Trophoblast cell (in vitro differentiated cells and primary cell): Measurements from ENCODE around the gene JMJD1C.

ENCODE experiments used
- DNase-seq, 2 donors: peaks; one replicate each; pipeline ENCODE4 v3.0.0-alpha.2; 2016
- H2AFZ ChIP-seq: 2 replicates; pipeline ENCODE4 v1.6.1; 2013; ENCODE audit warnings: low read length, moderate library complexity, mild to moderate bottlenecking; ENCODE audit not compliant: insufficient read depth, poor library complexity
- H2AK5ac ChIP-seq: 2 replicates; pipeline ENCODE4 v1.6.1; 2013; ENCODE audit warnings: mild to moderate bottlenecking, low read length
- H2BK120ac ChIP-seq: 2 replicates; pipeline ENCODE4 v1.6.1; 2013; ENCODE audit warnings: low read length, mild to moderate bottlenecking, moderate library complexity; ENCODE audit not compliant: insufficient read depth, poor library complexity
- H2BK12ac ChIP-seq: 2 replicates; pipeline ENCODE4 v1.6.1; 2013; ENCODE audit warnings: mild to moderate bottlenecking, low read length, moderate library complexity
- H2BK5ac ChIP-seq: 2 replicates; pipeline ENCODE4 v1.6.1; 2013; ENCODE audit warnings: low read length, low read depth, moderate library complexity, mild to moderate bottlenecking; ENCODE audit not compliant: poor library complexity
- H3K14ac ChIP-seq: 2 replicates; pipeline ENCODE4 v1.6.1; 2013; ENCODE audit warnings: mild to moderate bottlenecking, low read length
- H3K18ac ChIP-seq: 2 replicates; pipeline ENCODE4 v1.6.1; 2013; ENCODE audit warnings: mild to moderate bottlenecking, low read length
- H3K23ac ChIP-seq: 2 replicates; pipeline ENCODE4 v1.6.1; 2013; ENCODE audit warnings: low read length
- H3K27ac ChIP-seq: 2 replicates; pipeline ENCODE4 v1.5.1; 2013; ENCODE audit warnings: low read depth, mild to moderate bottlenecking, inconsistent platforms, low read length, moderate library complexity
- H3K27me3 ChIP-seq: 2 replicates; pipeline ENCODE4 v1.6.1; 2013; ENCODE audit warnings: inconsistent platforms, mild to moderate bottlenecking, low read length, moderate library complexity; ENCODE audit not compliant: insufficient read depth
- H3K36me3 ChIP-seq, 2 experiments: 1 replicate in 1 of 2; 2 replicates in 1 of 2; pipeline ENCODE4 v1.6.1; 2013; ENCODE audit warnings: low read length in 2 of 2, mild to moderate bottlenecking in 2 of 2, moderate library complexity in 1 of 2; ENCODE audit not compliant: insufficient read depth in 2 of 2, control insufficient read depth in 1 of 2
- H3K4ac ChIP-seq: 2 replicates; pipeline ENCODE4 v1.6.1; 2013; ENCODE audit warnings: low read depth, mild to moderate bottlenecking, low read length, moderate library complexity
- H3K4me1 ChIP-seq, 2 experiments: 1 replicate in 1 of 2; 2 replicates in 1 of 2; pipeline ENCODE4 v1.6.1; 2013; ENCODE audit warnings: low read length in 2 of 2, mild to moderate bottlenecking in 2 of 2, moderate library complexity in 1 of 2; ENCODE audit not compliant: insufficient read depth in 2 of 2, control insufficient read depth in 1 of 2
- H3K4me2 ChIP-seq: 2 replicates; pipeline ENCODE4 v1.6.1; 2013; ENCODE audit warnings: inconsistent platforms, mild to moderate bottlenecking, low read length, moderate library complexity
- H3K4me3 ChIP-seq: 2 replicates; pipeline ENCODE4 v1.5.1; 2013; ENCODE audit warnings: mild to moderate bottlenecking, low read depth, low read length, inconsistent platforms
- H3K79me1 ChIP-seq: one replicate; pipeline ENCODE4 v1.6.1; 2013; ENCODE audit warnings: low read length
- H3K79me2 ChIP-seq: 2 replicates; pipeline ENCODE4 v1.6.1; 2013; ENCODE audit warnings: low read length, mild to moderate bottlenecking; ENCODE audit not compliant: control insufficient read depth, insufficient read depth, poor library complexity
- H3K9ac ChIP-seq: 2 replicates; pipeline ENCODE4 v1.6.1; 2013; ENCODE audit warnings: mild to moderate bottlenecking, low read length
- H3K9me3 ChIP-seq: 2 replicates; pipeline ENCODE4 v1.6.1; 2013; ENCODE audit warnings: low read depth, mild to moderate bottlenecking, control low read depth, inconsistent platforms, low read length; ENCODE audit not compliant: insufficient read depth
- H4K12ac ChIP-seq: 2 replicates; pipeline ENCODE4 v1.6.1; 2013; ENCODE audit warnings: low read depth, mild to moderate bottlenecking, low read length, moderate library complexity
- H4K8ac ChIP-seq: 2 replicates; pipeline ENCODE4 v1.6.1; 2013; ENCODE audit warnings: low read depth, mild to moderate bottlenecking, low read length, moderate library complexity
- H4K91ac ChIP-seq: one replicate; pipeline ENCODE4 v1.6.1; 2013; ENCODE audit warnings: low read depth, mild to moderate bottlenecking, low read length, moderate library complexity
- WGBS: extraction: QIAGEN DNeasy Blood & Tissue Kit; methylation state at CpG from one replicate; pipeline ENCODE4 v1.1.7; 2013; ENCODE audit warnings: missing lambda C conversion rate; ENCODE audit not compliant: insufficient read length, insufficient coverage; ENCODE audit errors: extremely low coverage; 5-methylcytosine and 5-hydroxymethylcytosine counted together

The JMJD1C gene

GRCh38 chr10:63412304-63412703, 53.5 kb downstream of the JMJD1C start:
- H4K91ac ChIP-seq, result no peak overlapping the region
- H2AFZ ChIP-seq, result no peak overlapping the region
- H3K27me3 ChIP-seq, result no peaks in the 10 kb centered on the region
- no peak overlapping the region for H3K18ac ChIP-seq
- no peak overlapping the region for H3K9ac ChIP-seq
- H3K23ac ChIP-seq, result no peak overlapping the region
- no peak overlapping the region for H4K12ac ChIP-seq
- no peak overlapping the region for H3K4ac ChIP-seq
- H3K36me3 ChIP-seq, result no peaks in the 10 kb centered on the region
- no peaks in the 10 kb centered on the region for H3K9me3 ChIP-seq
- H2BK120ac ChIP-seq, result no peak overlapping the region
- H3K4me2 ChIP-seq, result no peak overlapping the region
- no peaks in the 10 kb centered on the region for H3K4me1 ChIP-seq
- H3K79me2 ChIP-seq, result no peaks in the 10 kb centered on the region
- H2BK12ac ChIP-seq, result no peak overlapping the region
- H3K4me3 ChIP-seq, result no peak overlapping the region
- no CpG with 5 or more reads among the region's 5 CpGs for WGBS
- no peak overlapping the region for H4K8ac ChIP-seq
- H3K27ac ChIP-seq, result no peak overlapping the region
- no peaks in the 10 kb centered on the region for H3K79me1 ChIP-seq
- no peak overlapping the region for H2AK5ac ChIP-seq
- no peak overlapping the region for H2BK5ac ChIP-seq
- DNase-seq, result no peak
- no peak overlapping the region for H3K14ac ChIP-seq

GRCh38 chr10:63410633-63411032, 55.1 kb downstream of the JMJD1C start:
- Histone ChIP-seq H3K4ac (no peak overlapping the region), H2AK5ac (no peak overlapping the region), H2BK5ac (no peak overlapping the region), H3K4me3 (no peak overlapping the region), H3K14ac (no peak overlapping the region), H2BK120ac (no peak overlapping the region), H3K27me3 (no peaks in the 10 kb centered on the region), H3K23ac (no peak overlapping the region), H3K79me2 (no peaks in the 10 kb centered on the region), H4K8ac (no peak overlapping the region), H3K9ac (no peak overlapping the region), H4K12ac (no peak overlapping the region), H3K18ac (no peak overlapping the region), H3K27ac (no peak overlapping the region), H3K4me2 (no peak overlapping the region), H4K91ac (no peak overlapping the region), H3K9me3 (no peaks in the 10 kb centered on the region), H2AFZ (no peak overlapping the region), H3K4me1 (no peaks in the 10 kb centered on the region), H3K36me3 (no peaks in the 10 kb centered on the region), H2BK12ac (no peak overlapping the region), H3K79me1 (no peaks in the 10 kb centered on the region)
- no CpG with 5 or more reads among the region's 1 CpG for WGBS
- DNase-seq, result no peak

GRCh38 chr10:63409465-63410027, 56.2 kb downstream of the JMJD1C start:
- Histone ChIP-seq H2BK5ac (no peak overlapping the region), H3K36me3 (no peaks in the 10 kb centered on the region), H3K27ac (no peak overlapping the region), H4K8ac (no peak overlapping the region), H2AK5ac (no peak overlapping the region), H3K4ac (no peak overlapping the region), H3K79me2 (no peaks in the 10 kb centered on the region), H3K14ac (no peak overlapping the region), H3K4me1 (no peaks in the 10 kb centered on the region), H3K27me3 (no peaks in the 10 kb centered on the region), H2BK12ac (no peak overlapping the region), H3K18ac (no peak overlapping the region), H4K91ac (no peak overlapping the region), H3K4me3 (no peak overlapping the region), H3K4me2 (no peak overlapping the region), H4K12ac (no peak overlapping the region), H2BK120ac (no peak overlapping the region), H2AFZ (no peak overlapping the region), H3K9ac (no peak overlapping the region), H3K23ac (no peak overlapping the region), H3K79me1 (no peaks in the 10 kb centered on the region), H3K9me3 (no peaks in the 10 kb centered on the region)
- no CpG with 5 or more reads among the region's 2 CpGs for WGBS
- no peak for DNase-seq

DNA sequence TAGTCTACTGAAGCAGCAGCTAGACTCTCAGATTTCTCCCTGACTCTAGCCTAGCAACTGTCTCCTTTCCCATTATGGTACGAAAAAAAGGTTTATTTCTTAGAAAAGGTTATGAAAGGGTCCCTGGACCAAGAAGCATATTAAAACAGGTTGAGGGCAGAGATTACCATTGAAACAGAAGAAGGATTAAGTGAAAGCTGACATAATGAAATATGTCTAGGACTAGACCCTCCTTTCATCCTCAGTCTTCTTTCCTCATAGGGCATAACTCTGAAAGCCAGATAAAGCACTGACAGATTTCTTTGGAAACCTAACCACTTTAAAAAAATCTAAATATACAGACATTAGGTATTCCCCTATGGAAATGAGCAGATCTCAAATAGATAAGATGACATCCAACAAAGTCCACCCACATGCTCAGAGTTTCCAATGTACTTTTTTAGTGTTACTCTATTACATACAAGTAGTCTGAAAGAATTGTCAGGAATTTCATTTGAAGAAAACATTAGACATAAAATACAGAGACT, 58.6 kb downstream of the JMJD1C start:
- Histone ChIP-seq H3K4me3 (no peak overlapping the region), H3K79me2 (no peaks in the 10 kb centered on the region), H4K12ac (no peak overlapping the region), H3K23ac (no peak overlapping the region), H3K4ac (no peak overlapping the region), H3K4me1 (no peaks in the 10 kb centered on the region), H3K27ac (no peak overlapping the region), H3K79me1 (no peaks in the 10 kb centered on the region), H3K18ac (no peak overlapping the region), H4K91ac (no peak overlapping the region), H3K9me3 (no peaks in the 10 kb centered on the region), H4K8ac (no peak overlapping the region), H2BK120ac (no peak overlapping the region), H2AK5ac (no peak overlapping the region), H2BK12ac (no peak overlapping the region), H2BK5ac (no peak overlapping the region), H2AFZ (no peak overlapping the region), H3K4me2 (no peak overlapping the region), H3K36me3 (no peaks in the 10 kb centered on the region), H3K27me3 (no peaks in the 10 kb centered on the region), H3K9ac (no peak overlapping the region), H3K14ac (no peak overlapping the region)
- no peak for DNase-seq
- WGBS, result no CpG with 5 or more reads among the region's 1 CpG
